Measurements from ENCODE around the gene LCNL1. TPM values are rescaled to one million over a fixed set of nuclear protein-coding genes. Genes with fewer than 3 reads are reported as not detected.

The LCNL1 gene
- not detected in 2 replicates for total RNA-seq

DNA sequence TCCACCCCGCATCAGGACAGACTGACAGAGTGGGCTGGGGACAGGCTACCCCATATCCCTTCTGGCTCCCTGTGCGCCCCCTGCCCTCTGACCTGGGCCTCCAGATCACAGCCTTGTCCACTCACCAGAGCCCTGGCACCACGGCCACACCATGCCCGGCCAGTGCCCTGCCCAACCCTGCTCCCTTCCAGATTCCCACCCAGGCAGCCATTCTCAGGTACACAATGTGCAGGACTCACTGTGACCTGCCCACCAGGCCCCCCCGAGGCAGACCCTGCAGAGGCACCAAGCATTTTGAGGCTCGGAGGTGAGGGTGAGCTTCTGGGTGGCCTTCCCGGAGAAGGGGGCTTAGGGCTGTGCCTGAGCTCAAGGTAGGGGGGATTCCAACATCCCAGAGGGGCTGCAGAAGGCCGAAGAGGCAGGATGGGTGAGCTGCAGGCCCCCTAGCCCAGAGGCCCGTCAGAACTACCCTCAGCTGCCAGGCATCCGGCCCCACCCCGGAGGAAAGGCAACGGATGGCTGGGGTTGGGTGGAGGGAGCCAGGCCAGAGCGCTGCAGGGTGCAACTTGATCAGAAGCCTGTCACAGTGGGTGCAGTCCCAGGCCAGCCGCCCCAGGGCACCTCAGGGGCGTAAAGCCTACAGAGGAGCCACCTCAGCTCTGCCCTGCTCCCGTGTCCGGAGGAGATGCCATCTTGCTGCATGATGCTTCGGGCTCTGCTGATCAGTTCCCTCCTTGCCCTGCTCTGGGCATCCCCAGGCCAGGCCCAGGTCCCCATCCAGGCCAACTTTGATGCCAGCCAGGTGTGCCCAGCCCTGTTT is at the start of gene LCNL1:
LCNL1 (plus strand) TSS at position 762 of the 820 bp plus-strand sequence. CDS start 594 bp downstream, outside the sequence.
- no peak for DNase-seq (ENCODE audit: low read depth in 2 of 2)

DNA sequence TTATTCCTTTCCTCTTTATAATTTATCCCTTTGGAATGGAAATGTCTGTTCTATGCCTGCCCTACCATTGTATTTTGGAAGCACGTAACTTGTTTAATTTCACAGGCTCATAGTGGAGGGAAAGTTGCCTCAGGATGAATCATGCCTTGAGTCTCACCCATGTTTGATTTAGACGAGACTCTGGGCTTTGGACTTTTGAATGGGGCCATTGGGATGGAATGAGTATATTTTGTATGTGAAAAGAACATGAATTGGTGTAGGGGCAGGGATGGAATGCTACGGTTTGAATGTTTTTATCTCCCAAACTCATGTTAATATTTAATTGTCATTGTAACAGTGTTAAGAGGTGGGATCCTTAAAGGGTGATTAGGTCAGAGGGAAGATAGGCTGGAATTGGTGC is 48.5 kb upstream of the LCNL1 start:
- DNase-seq (ENCODE audit: low read depth in 2 of 2): no peak

DNA sequence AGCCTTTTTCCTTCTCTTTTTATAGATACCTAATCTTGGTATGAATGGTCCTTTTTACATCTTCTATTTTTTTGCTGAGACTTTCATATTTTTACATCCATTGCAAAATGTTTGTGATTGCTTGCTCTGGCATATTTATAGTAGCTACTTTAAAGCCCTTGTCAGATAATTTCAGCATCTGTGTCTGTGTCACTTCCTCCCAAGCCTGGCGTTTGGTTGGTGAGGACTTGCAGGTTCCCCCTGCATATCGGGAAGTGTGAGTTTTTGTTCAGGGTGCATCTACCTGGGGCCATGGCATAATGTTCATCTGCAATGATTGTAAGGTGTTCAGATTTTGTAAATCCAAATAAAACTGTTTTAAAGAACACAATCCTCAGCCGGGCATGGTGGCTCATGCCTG is 47.1 kb upstream of the LCNL1 start:
- DNase-seq (ENCODE audit: low read depth in 2 of 2): no peak

DNA sequence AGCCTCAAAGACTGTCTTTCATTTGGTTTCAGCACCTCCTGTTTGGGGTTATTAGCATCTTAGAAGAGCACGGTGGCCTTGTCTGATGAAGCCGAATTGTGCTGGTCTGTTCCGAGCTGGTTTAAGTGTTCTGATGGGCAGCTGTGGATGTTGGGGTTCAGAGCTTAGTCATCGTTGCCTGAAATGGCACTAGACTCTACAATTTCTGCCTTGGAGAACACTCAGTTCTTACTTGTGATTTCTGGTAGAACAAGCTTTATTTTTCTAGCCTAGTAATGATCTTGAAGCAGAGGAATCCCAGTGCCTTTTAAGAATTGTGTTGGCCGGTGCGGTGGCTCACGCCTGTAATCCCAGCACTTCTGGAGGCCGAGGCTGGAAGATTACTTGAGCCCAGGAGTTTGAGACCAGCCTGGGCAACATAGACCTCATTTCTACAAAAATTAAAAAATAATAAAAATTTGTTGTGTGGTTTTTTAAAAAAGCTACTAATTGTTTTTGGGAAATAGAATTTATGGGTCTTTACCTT is 46.1 kb upstream of the LCNL1 start:
- DNase-seq (ENCODE audit: low read depth in 2 of 2): no peak

DNA sequence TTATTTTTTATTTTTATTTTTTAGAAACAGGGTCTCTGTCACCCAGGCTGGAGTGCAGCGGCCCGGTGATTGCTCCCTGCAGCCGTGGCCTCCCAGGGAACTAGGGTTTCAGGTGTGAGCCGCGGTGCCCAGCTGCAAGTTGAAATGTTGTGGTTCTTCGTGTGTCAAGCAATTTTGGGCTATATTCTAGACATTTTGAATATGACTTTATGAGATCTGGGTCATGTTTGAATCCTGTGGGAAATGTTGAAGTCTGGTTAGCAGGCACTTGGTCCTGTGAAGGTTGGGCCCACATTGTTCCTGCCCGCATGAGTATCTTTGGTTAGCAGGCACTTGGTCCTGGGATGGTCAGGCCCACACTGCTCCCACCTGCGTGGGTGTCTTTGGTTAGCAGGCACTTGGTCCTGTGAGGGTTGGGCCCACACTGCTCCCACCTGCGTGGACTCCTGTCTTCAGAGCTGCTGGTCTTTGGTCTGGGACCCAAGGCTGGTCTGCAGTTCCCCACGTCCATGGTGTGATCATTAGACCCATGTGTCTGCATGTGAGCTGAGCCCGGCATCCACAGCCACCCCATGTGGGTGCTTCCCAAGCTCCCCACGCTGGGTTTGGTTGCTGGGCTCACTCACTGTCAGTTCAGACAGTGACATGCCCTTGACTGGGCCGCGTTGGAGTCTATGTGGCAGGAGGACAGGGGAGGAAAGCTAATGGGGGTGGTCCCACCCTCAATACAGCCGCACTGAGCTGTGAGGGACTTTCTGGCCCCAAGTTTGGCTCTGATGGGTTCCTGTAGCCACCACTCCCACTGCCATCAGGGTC is 45.4 kb upstream of the LCNL1 start:
- no peak for DNase-seq (ENCODE audit: low read depth in 2 of 2)

DNA sequence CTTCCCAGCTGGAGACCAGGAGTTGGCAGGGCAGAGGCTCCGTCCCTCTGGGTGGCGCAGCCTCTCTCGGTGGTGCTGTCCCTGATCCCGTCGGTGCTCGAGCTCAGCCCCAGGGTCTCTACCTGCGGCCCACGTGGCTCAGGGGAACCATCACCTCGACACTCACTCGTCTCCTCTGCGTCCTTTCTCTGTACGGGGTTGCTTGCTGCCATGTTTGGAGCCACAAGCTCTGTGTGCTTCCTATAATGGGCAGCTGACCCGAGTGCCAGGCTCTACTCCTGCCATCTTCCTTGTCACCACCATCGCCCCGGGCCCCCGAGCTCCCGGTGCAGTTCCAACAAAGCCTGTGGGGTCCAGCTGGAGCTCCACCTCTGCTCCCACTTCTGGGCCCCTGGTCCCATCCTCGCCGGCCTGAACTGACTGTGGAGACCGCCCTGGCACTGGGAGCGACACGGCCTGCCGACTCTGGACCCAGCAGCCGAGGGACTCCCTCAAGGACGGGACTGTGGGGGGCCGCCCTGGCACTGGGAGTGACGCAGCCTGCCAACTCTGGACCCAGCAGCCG is 43.3 kb upstream of the LCNL1 start:
- DNase-seq (ENCODE audit: low read depth in 2 of 2): no peak

DNA sequence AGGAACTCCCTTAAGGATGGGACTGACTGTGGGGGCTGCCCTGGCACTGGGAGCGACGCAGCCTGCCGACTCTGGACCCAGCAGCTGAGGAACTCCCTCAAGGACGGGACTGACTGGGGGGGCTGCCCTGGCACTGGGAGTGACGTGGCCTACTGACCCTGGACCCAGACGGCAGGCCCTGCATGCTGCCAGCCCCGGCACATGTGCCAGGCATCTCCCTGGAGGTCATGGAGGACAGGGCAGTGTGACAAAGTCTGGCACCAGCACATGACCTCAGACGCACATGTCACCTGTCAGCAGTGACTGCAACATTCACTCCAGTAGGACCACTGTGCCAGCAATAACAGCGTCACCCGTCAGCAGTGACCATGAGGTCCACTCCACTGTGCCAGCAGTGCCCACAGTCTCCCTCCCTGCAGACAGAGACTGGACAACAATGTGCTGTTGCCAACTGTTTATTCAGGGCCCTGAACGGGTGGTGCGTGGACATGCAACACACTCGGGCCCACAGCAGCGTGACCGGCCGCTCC is 42.7 kb upstream of the LCNL1 start:
- no peak for DNase-seq (ENCODE audit: low read depth in 2 of 2)

DNA sequence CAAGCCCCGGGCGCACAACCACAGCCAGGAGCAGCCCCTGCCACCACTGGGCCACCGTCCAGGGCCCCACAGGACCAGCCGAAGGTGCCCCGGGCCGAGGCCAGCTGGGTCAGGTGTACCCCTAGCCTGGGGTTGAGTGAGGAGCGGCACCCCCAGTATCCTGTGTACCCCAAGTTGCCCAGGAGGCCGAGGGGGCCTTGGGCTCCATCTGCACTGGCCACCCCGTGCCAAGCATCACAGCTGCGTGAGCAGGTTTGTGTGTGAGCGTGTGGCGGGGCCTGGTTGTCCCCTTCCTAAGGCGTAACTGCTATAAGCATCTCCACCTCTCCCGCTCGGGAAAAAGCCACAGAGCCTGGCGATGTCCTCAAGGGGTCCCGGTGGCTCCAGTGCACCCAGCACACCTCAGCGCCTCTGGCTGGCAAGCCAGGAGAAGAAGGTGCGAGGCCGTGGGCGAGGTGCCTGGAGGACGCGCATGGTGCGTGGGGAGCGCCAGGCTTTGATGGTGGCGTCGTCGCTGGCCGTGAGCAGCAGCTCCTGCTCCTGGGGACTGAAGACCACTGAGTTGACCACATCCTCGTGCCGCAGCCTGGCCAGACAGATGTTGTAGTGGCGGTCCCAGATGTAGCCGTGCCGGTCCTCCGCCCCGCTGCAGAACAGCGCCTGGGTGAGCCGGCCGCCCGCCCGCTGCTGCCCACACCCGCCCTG is 42.1 kb upstream of the LCNL1 start:
- DNase-seq (ENCODE audit: low read depth in 2 of 2): no peak

DNA sequence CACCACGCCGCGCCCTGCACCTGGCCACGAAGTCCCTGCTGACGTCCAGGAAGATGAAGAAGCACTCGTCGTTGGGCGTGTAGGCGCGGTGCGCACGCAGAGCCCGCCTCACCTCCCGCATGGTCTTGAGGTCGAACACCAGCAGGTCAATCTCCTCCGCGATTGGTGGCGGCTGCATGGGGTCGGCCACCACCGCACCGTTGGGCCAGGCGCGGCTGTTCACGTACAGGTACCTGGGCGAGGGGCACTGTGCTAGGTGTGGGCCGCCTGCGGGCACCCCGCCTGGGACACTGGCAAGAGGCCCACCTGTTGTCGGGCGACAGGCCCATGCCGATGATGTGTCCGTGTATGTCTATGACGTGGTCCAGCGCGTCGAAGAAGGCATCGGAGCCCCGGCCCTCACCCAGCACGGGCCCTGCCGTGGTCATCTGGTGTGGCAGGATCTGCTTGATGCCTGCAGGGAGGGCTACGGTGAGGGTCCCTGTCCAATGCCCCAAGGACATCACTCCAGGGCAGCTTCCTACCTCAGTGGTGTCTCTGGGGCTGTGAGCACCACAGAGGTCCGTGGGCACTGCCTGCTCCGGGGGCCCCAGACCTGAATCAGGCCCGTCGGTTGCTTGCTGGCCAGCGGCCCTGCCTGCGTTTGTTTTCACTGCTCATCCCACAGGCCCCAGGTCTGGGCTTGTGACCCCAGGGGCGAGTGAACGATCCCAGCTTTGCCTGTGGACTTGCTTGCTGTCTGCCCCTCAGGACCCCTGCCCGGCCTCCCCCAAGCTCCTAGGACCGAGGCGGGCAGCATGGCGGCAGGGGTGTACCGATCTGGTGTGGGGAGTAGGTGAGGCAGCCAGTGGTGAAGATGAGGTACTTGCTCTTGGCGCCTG is 41.3 kb upstream of the LCNL1 start:
- no peak for DNase-seq (ENCODE audit: low read depth in 2 of 2)

DNA sequence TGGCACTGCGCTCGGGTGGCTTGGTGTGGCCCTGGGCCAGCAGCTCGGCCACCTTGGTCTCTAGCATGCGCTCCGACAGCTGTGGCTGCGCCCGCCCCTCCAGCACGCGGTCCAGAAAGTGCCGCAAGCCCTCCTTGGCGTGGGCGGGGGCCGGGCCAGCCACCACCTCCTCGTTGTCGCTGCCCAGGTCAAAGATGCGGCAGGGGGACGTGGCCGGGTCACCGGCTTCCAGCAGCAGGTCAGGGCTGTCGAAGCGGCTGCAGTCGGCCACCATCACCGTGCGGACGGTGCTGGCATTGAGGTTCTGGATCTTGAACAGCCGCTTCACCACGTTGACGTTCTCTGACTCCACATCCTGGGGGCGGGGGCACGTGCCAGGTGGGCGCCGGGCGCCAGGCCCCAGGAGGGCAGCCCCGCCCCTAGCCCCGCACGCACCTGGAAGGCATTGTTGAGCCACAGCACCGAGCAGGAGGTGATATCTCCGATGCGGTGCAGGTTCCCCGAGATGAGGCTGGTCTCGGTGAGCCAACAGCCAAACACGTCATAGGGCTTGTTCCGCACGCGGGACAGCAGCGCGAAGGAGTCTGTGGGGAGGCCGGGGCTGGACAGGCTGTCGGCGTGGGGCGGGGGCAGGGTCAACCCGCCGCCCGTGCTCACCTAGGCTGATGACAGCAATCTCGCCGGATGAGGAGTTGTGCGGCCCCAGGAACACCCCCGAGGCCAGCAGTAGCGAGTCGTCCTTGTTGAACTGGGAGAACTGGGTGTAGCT is 40.5 kb upstream of the LCNL1 start:
- DNase-seq (ENCODE audit: low read depth in 2 of 2): no peak

DNA sequence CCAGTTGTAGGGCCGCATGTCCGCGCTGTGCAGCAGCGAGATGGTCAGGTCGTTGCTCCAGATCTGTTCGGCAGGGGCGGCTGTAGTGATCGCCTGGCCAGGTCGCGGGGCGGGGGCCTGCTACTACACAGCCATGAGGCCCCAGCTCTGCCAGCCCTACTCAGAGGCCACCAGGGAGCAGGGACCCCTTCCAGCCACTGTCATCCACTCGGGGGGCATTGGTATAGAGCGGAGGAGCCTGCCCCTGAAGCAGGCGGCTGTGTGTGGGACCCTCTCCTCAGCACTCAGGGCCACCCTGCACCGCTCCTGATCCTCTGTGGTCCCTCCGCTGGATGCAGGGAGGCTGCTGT is 39.9 kb upstream of the LCNL1 start:
- no peak for DNase-seq (ENCODE audit: low read depth in 2 of 2)

DNA sequence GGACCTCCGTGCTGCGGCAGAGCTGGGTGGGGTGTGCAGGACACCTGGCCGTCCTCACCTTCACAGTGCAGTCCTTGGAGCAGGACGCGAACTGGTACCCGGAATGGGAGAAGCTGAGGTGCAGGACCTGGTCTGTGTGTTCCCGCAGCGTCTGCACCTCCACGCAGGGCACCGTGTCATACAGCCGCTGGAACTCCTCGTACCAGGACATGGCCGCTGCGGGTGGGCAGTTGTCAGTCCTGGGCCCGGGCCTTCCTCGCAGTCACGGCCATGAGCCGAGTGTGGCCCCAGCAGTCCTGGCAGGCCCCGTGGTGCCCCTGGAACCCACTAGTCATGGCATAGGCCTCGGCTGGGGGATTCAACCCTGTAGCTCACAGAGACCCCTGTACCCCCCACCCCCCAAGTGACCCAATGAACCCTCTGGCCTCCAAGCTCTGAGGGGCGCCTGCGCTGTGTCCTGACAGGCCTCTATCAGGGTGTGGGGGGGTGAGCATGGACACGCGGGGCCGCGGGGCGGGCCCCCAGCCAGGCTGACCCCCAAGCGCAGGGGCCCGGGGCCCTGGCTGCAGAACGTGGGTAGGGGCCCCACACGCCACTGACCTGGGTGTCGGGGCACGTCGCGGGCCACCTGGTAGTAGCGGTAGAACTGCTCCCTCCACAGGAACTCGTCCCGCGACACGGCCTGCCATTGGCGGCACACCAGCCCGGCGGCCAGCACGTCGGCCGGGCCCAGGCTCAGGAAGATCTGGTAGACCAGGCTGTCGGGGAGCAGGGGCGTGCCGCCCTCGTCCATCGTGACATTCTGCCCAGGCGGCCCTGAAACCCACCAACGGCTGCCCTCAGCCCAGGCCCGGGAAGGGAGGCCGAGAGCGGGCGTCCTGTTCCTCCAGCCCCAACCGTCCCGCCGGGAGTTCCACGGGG is 39.2 kb upstream of the LCNL1 start:
- peak in 1 of 2 donors; percentile 52 for DNase-seq (ENCODE audit: low read depth in 2 of 2)

DNA sequence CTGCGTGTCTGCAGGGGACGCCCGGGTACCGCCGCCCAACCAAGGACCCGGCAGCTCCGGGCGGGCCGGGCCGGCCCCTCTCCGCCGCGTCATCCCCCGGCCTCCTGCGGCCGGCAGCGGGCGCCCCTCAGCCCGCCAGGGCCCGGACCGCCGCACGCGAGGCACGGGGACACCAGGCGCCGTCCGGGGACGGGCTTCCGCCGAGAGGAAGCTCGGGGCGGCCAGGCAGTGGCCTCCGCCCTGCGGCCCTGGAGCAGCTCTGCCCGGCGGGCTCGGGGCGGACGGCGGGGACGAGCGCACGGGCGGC is 38.6 kb upstream of the LCNL1 start:
- peak; percentile 37 to 76 for DNase-seq (ENCODE audit: low read depth in 2 of 2)

DNA sequence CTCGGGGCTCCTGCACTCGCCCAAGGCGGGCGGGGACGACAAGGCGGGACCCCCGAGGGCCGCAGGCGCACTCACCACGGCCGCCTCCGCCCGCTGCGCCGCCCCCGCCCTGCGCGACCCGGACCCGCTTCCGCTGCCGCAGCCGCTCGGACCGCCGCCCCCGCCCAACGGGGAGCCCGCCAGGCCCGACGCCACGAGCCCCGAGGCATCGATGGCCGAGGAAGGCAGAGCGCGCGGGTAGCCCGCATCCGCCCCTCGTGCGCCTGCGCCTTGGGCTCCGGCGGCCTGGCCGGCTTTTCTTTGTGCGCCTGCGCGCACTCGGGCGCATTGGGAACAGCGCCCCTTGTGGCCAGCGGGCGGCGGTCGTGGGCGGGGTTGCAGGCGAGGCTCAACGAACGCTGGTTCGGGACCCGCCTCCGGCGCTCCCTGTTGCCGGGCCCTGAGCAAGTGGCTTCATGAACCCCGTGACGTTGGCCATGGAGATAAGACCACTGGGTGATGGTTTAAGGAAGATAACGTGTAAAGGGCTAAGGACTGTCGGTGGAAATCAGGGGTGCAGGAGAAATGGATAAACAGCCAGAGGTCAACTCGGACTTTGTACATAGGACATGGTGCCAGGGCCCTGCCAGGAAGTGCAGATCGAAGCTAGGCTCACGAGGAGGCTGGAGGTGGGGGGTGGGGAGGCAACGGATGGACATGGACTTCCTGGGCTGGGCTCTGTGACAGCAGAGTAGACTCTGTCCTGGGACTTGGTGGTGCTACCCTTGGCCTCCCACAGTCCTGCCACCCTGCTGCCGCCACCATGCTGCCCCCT is 38.1 kb upstream of the LCNL1 start, which contains the start of the genes C8G and FBXW5:
C8G (plus strand) TSS at position 725 of the 814 bp plus-strand sequence; CDS start at position 803, 78 bp downstream.
FBXW5 (minus strand) TSS at position 220 of the 814 bp plus-strand sequence. CDS start 655 bp downstream, outside the sequence.
- DNase-seq (ENCODE audit: low read depth in 2 of 2): peak; percentile 81 to 93

DNA sequence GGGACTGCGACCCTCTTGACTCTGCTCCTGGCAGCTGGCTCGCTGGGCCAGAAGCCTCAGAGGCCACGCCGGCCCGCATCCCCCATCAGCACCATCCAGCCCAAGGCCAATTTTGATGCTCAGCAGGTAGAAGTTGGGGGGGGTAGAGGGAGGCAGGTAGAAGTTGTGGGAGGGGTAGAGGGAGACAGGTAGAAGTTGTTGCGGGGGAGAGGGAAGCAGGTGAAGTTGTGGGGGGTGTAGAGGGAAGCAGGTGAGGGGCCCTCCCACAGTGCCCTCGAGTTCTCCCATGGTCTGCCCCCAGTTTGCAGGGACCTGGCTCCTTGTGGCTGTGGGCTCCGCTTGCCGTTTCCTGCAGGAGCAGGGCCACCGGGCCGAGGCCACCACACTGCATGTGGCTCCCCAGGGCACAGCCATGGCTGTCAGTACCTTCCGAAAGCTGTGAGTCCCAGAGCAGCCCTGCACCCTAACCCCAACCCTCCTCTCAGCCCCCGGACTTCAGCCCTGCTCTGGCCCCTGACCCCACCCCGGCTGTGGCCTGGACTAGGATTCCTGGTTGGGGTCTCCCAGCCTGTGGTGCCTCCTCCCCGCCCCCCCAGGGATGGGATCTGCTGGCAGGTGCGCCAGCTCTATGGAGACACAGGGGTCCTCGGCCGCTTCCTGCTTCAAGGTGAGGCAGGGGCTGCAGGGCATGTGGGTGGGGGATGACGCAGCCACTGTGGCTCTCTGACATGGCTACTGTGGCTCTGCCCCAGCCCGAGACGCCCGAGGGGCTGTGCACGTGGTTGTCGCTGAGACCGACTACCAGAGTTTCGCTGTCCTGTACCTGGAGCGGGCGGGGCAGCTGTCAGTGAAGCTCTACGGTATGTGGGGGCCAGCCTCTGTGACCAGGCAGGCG is 37.2 kb upstream of the LCNL1 start:
- DNase-seq (ENCODE audit: low read depth in 2 of 2): no peak

DNA sequence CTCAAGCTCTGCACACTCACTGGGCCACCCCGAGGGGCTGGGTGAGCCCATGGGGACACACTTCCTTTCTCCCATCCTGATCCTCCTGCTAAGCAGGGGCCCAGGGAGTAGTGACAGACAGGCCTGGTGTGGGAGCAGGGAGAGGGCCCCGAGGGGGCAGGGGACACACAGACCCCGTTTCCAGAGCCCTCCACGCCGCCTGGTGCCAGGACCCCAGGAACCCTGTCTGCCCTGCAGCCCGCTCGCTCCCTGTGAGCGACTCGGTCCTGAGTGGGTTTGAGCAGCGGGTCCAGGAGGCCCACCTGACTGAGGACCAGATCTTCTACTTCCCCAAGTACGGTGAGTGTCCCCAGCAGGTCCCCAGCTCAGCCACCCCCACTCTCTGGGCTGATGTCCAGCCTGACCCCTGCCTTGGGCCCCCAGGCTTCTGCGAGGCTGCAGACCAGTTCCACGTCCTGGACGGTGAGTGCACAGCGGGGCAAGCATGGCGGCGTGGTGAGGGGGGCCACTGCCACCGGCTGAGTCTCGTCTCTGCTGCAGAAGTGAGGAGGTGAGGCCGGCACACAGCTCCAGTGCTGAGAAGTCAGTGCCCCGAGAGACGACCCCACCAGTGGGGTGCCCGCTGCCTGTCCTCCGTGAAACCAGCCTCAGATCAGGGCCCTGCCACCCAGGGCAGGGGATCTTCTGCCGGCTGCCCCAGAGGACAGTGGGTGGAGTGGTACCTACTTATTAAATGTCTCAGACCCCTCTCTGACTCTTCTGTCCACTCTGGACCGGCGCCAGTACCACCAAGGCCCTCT is 36.4 kb upstream of the LCNL1 start:
- no peak for DNase-seq (ENCODE audit: low read depth in 2 of 2)
